HepG2 (cell line): Measurements from ENCODE around the gene CDC27. TPM values are rescaled to one million over a fixed set of nuclear protein-coding genes. Genes with fewer than 3 reads are reported as not detected.

Experiments
- ATAC-seq: fragments of 200-7000 bp; cut with Tn5 transposase; 3 replicates; pipeline ENCODE4 v1.9.1; 2020; ENCODE audit warnings: mild to moderate bottlenecking, moderate library complexity
- BruUV-seq: library from RNA; stranded (reverse); fragments of 400-500 nt; replicated peaks from 2 replicates; lab custom pipeline; 2021; lab: Mats Ljungman, UMichigan
- CTCF ChIA-PET: fragments of 300-600 bp; formaldehyde crosslinking; extraction: SDS; loops from one replicate; lab custom pipeline; 2021; ENCODE audit warnings: low total read pairs, inconsistent platforms, low intra/inter-chr PET ratio; lab: Yijun Ruan, JAX
- POLR2A ChIA-PET: fragments of 350-600 bp; sonication (Branson Sonifier 250); formaldehyde crosslinking; loops from one replicate; lab custom pipeline; 2020; ENCODE audit warnings: antibody characterized with exemption, inconsistent platforms; lab: Yijun Ruan, JAX
- DNase-seq: peaks from one replicate; pipeline ENCODE4 v3.0.0-alpha.2; 2015; ENCODE audit warnings: low spot score
- FAIRE-seq: peaks from 3 replicates; lab custom pipeline; 2011; peaks lifted over from hg19 to GRCh38; lab: Jason Lieb, UNC
- H2AFZ ChIP-seq: one replicate; pipeline ENCODE4 v1.6.1; 2011; ENCODE audit warnings: low read length, inconsistent platforms
- H3K27ac ChIP-seq: fragments of 300-600 bp; 3 replicates; pipeline ENCODE4 v1.8.0; 2011; ENCODE audit warnings: mixed run types, mild to moderate bottlenecking, mixed read lengths, low read length, inconsistent platforms; ENCODE audit not compliant: insufficient read depth; ENCODE audit errors: extremely low read length
- H3K27me3 ChIP-seq, 2 experiments: fragments of 200-600 bp in 1 of 2; 2 replicates in 1 of 2; 3 replicates in 1 of 2; pipeline versions ENCODE4 v1.6.0 to v1.8.0; 2011; ENCODE audit warnings: low read length in 2 of 2, mild to moderate bottlenecking in 2 of 2, moderate library complexity in 2 of 2, inconsistent platforms in 1 of 2; ENCODE audit not compliant: insufficient read depth in 2 of 2, control insufficient read depth in 1 of 2
- H3K36me3 ChIP-seq, 2 experiments: fragments of 200-600 bp in 1 of 2; replicated peaks in 1 of 2; 2 replicates in 1 of 2; 3 replicates in 1 of 2; pipeline versions ENCODE4 v1.5.1 to v1.8.0; 2011; ENCODE audit warnings: low read length in 2 of 2, inconsistent platforms in 1 of 2; ENCODE audit not compliant: insufficient read depth in 2 of 2, control insufficient read depth in 1 of 2
- H3K4me1 ChIP-seq: 2 replicates; pipeline ENCODE4 v1.5.1; 2012; ENCODE audit warnings: low read length, inconsistent platforms; ENCODE audit not compliant: insufficient read depth
- H3K4me2 ChIP-seq: 2 replicates; pipeline ENCODE4 v1.6.0; 2011; ENCODE audit warnings: low read depth, low read length, inconsistent platforms
- H3K4me3 ChIP-seq, 3 experiments: fragments of 200-600 bp in 1 of 3; sonication (generic), shearing (Covaris generic) in 1 of 3; replicated peaks in 1 of 3; 2 replicates each; pipeline ENCODE4 v1.5.1; 2011 to 2016; ENCODE audit warnings: low read length in 3 of 3, inconsistent platforms in 2 of 3, low read depth in 2 of 3, mild to moderate bottlenecking in 2 of 3, control low read depth in 1 of 3, mixed read lengths in 1 of 3; ENCODE audit not compliant: insufficient read depth in 1 of 3
- H3K79me2 ChIP-seq: one replicate; pipeline ENCODE4 v1.6.1; 2011; ENCODE audit warnings: low read length, inconsistent platforms; ENCODE audit not compliant: insufficient read depth
- H3K9ac ChIP-seq: 2 replicates; pipeline ENCODE4 v1.6.0; 2011; ENCODE audit warnings: mild to moderate bottlenecking, low read depth, low read length, inconsistent platforms; ENCODE audit not compliant: insufficient read depth
- H3K9me3 ChIP-seq: 2 replicates; pipeline ENCODE4 v1.5.1; 2012; ENCODE audit warnings: mild to moderate bottlenecking, low read length
- H4K20me1 ChIP-seq: 2 replicates; pipeline ENCODE4 v1.6.0; 2011; ENCODE audit warnings: inconsistent platforms, mild to moderate bottlenecking, low read length, moderate library complexity; ENCODE audit not compliant: insufficient read depth
- ETV6 ChIP-seq: sonication (generic); formaldehyde crosslinking; conservative IDR thresholded peaks from 2 replicates; pipeline ENCODE4 v1.4.0; 2020; ENCODE audit warnings: missing genetic modification reagents
- FOXM1 ChIP-seq: sonication (generic); formaldehyde crosslinking; IDR thresholded peaks from 2 replicates; pipeline ENCODE4 v1.5.0; 2020; ENCODE audit warnings: missing genetic modification reagents
- MIXL1 ChIP-seq: IDR thresholded peaks from 2 replicates; pipeline ENCODE4 v1.6.1; 2016
- SMARCE1 ChIP-seq: fragments of 450-650 bp; IDR thresholded peaks from 2 replicates; pipeline ENCODE4 v1.6.1; 2017; ENCODE audit warnings: borderline replicate concordance
- SSRP1 ChIP-seq: IDR thresholded peaks from 2 replicates; pipeline ENCODE4 v1.6.1; 2016; ENCODE audit warnings: control low read depth
- STAG1 ChIP-seq: sonication (generic); formaldehyde crosslinking; IDR thresholded peaks from 2 replicates; pipeline ENCODE4 v1.4.0; 2020; ENCODE audit warnings: missing genetic modification reagents
- TGIF2 ChIP-seq: IDR thresholded peaks from 2 replicates; pipeline ENCODE4 v1.6.1; 2016; ENCODE audit warnings: control low read depth, missing compliant biosample characterization
- YEATS4 ChIP-seq: sonication (generic); formaldehyde crosslinking; IDR thresholded peaks from 2 replicates; pipeline ENCODE4 v1.4.0; 2020; ENCODE audit warnings: missing genetic modification reagents, borderline replicate concordance
- ZFAT ChIP-seq: sonication (generic); formaldehyde crosslinking; conservative IDR thresholded peaks from 2 replicates; pipeline ENCODE4 v1.8.1; 2023; ENCODE audit warnings: missing genetic modification reagents, inconsistent platforms
- ZNF230 ChIP-seq: sonication (generic); formaldehyde crosslinking; IDR thresholded peaks from 2 replicates; pipeline ENCODE4 v1.4.0; 2020; ENCODE audit warnings: mild to moderate bottlenecking, missing genetic modification reagents
- ZNF552 ChIP-seq: sonication (generic); formaldehyde crosslinking; IDR thresholded peaks from 2 replicates; pipeline ENCODE4 v1.9.0; 2022; ENCODE audit warnings: missing genetic modification reagents, mild to moderate bottlenecking, borderline replicate concordance
- ZNF570 ChIP-seq: sonication (generic); formaldehyde crosslinking; IDR thresholded peaks from 2 replicates; pipeline ENCODE4 v1.4.0; 2020; ENCODE audit warnings: mild to moderate bottlenecking, missing genetic modification reagents, borderline replicate concordance
- ZNF619 ChIP-seq: sonication (generic); formaldehyde crosslinking; IDR thresholded peaks from 2 replicates; pipeline ENCODE4 v1.4.0; 2020; ENCODE audit warnings: mild to moderate bottlenecking, missing genetic modification reagents
- ZNF704 ChIP-seq: sonication (generic); formaldehyde crosslinking; IDR thresholded peaks from 2 replicates; pipeline ENCODE4 v1.8.1; 2023; ENCODE audit warnings: mild to moderate bottlenecking, inconsistent platforms, moderate library complexity, missing genetic modification reagents, borderline replicate concordance
- ZNF891 ChIP-seq: sonication (generic); formaldehyde crosslinking; IDR thresholded peaks from 2 replicates; pipeline ENCODE4 v1.5.0; 2020; ENCODE audit warnings: mild to moderate bottlenecking, missing genetic modification reagents
- WGBS: methylation state at CpG from one replicate; pipeline ENCODE4 v1.1.6; 2017; ENCODE audit warnings: low lambda C conversion rate; 5-methylcytosine and 5-hydroxymethylcytosine counted together
- in situ Hi-C: cut with HindIII; loops from 2 replicates; pipeline ENCODE4 v1.10.0; 2017; ENCODE audit warnings: low pct_unique_long_range_greater_than_20kb; ENCODE audit not compliant: extremely low pct_ligation_motif_present
- intact Hi-C: fragments of 100-400 bp; cut with micrococcal nuclease; formaldehyde crosslinking; loops from one replicate; pipeline ENCODE4 v1.10.0; 2022; ENCODE audit not compliant: unreplicated experiment
- polyA plus RNA-seq, 8 experiments: library from polyadenylated mRNA; depleted of rRNA in 3 of 8; stranded (reverse) in 7 of 8; unstranded in 1 of 8; fragments of >200 nt; fragmentation: Illumina TruSeq in 4 of 8; extraction: Trizol in 4 of 8; gene quantifications; 2 replicates each; pipeline versions ENCODE4 v1.2.1 to v1.2.3, GENCODE V29; 2011 to 2016; ENCODE audit warnings: low read depth in 4 of 8, missing spikeins in 1 of 8, mixed read lengths in 1 of 8; ENCODE audit not compliant: insufficient read depth in 1 of 8
- total RNA-seq, 5 experiments: library from RNA; depleted of rRNA; stranded (reverse); fragments of >200 nt; fragmentation: Illumina TruSeq; extraction: Trizol; gene quantifications; 2 replicates each; pipeline ENCODE4 v1.2.3, GENCODE V29; 2016; ENCODE audit warnings: low read depth in 1 of 5
- TF ChIP-seq, protein P1 (sequence below): sonication (generic); formaldehyde crosslinking; IDR thresholded peaks from 2 replicates; pipeline ENCODE4 v1.8.0; 2022; ENCODE audit warnings: mild to moderate bottlenecking, missing genetic modification reagents, borderline replicate concordance
- TF ChIP-seq, protein P2 (sequence below): sonication (generic); formaldehyde crosslinking; IDR thresholded peaks from 2 replicates; pipeline ENCODE4 v1.4.0; 2020; ENCODE audit warnings: low read depth, missing genetic modification reagents

CDC27 gene
- total and polyA plus RNA-seq, 2 of the 13 experiments (the other 11 are each of a cell fraction or from before 2014, with no cell fraction given), result 80.7 to 102 TPM

- Histone ChIP-seq H3K4me3 (peak overlapping the region; percentile 86 to 91 (median 89)), H2AFZ (no peak overlapping the region), H3K9ac (peak overlapping the region; percentile 98), H3K9me3 (no peaks in the 10 kb centered on the region), H3K4me2 (peak overlapping the region; percentile 92), H3K36me3 (peaks cover 0 to 1% of the 10 kb centered on the region in 2 experiments; a peak in 2 of 5 replicates), H3K27ac (peak overlapping the region; percentile 90), H3K4me1 (peaks cover 66% of the 10 kb centered on the region), H3K79me2 (peaks cover 55% of the 10 kb centered on the region), H3K27me3 (peaks cover 0 to 4% of the 10 kb centered on the region in 2 experiments; a peak in 1 of 5 replicates), H4K20me1 (peaks cover 39% of the 10 kb centered on the region)
- intact Hi-C loops (loop anchor here (5.0 kb wide), 1 partner anchor 129 kb away; no protein-coding TSS in a partner anchor), in situ Hi-C loops (no loop called here)
- CTCF ChIA-PET, result no interaction called here
- DNase-seq, result no peak
- ATAC-seq, result peak; percentile 6
- TSS peak; percentile 65 for BruUV-seq
- POLR2A ChIA-PET, result no interaction called here
- no peak for FAIRE-seq
- 2% methylated on average over 15 of the region's 15 CpGs for WGBS
- TF ChIP-seq ETV6, result no peak
- 0 out of 2 replicates have a peak, but pooled peaks have one; percentile 8 for TF ChIP-seq ZNF619
- 0 out of 2 replicates have a peak, but pooled peaks have one; percentile 12 for TF ChIP-seq TGIF2 (CRISPR knock-in tag)
- TF ChIP-seq ZNF552 (CRISPR knock-in tag), result no peak
- TF ChIP-seq YEATS4, result no peak
- TF ChIP-seq FOXM1 (CRISPR knock-in tag), result no peak
- no peak for TF ChIP-seq ZNF570 (CRISPR knock-in tag)
- no peak for TF ChIP-seq ZFAT
- TF ChIP-seq ZNF230 (CRISPR knock-in tag), result 0 out of 2 replicates have a peak, but pooled peaks have one; percentile 8
- TF ChIP-seq, protein P1, sequence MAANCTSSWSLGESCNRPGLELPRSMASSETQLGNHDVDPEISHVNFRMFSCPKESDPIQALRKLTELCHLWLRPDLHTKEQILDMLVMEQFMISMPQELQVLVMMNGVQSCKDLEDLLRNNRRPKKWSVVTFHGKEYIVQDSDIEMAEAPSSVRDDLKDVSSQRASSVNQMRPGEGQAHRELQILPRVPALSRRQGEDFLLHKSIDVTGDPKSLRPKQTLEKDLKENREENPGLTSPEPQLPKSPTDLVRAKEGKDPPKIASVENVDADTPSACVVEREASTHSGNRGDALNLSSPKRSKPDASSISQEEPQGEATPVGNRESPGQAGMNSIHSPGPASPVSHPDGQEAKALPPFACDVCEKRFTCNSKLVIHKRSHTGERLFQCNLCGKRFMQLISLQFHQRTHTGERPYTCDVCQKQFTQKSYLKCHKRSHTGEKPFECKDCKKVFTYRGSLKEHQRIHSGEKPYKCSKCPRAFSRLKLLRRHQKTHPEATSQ, result no peak
- TF ChIP-seq ZNF704 (CRISPR knock-in tag), result peak; percentile 58; the same call in 1 of the 2 replicates
- no peak for TF ChIP-seq SSRP1 (CRISPR knock-in tag)
- TF ChIP-seq, protein P2, sequence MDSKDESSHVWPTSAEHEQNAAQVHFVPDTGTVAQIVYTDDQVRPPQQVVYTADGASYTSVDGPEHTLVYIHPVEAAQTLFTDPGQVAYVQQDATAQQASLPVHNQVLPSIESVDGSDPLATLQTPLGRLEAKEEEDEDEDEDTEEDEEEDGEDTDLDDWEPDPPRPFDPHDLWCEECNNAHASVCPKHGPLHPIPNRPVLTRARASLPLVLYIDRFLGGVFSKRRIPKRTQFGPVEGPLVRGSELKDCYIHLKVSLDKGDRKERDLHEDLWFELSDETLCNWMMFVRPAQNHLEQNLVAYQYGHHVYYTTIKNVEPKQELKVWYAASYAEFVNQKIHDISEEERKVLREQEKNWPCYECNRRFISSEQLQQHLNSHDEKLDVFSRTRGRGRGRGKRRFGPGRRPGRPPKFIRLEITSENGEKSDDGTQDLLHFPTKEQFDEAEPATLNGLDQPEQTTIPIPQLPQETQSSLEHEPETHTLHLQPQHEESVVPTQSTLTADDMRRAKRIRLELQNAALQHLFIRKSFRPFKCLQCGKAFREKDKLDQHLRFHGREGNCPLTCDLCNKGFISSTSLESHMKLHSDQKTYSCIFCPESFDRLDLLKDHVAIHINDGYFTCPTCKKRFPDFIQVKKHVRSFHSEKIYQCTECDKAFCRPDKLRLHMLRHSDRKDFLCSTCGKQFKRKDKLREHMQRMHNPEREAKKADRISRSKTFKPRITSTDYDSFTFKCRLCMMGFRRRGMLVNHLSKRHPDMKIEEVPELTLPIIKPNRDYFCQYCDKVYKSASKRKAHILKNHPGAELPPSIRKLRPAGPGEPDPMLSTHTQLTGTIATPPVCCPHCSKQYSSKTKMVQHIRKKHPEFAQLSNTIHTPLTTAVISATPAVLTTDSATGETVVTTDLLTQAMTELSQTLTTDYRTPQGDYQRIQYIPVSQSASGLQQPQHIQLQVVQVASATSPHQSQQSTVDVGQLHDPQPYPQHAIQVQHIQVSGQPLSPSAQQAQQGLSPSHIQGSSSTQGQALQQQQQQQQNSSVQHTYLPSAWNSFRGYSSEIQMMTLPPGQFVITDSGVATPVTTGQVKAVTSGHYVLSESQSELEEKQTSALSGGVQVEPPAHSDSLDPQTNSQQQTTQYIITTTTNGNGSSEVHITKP (CRISPR knock-in tag), result peak; percentile 13; the same call in 1 of the 2 replicates
- TF ChIP-seq MIXL1 (CRISPR knock-in tag), result no peak
- TF ChIP-seq SMARCE1, result no peak
- TF ChIP-seq STAG1 (CRISPR knock-in tag), result 0 out of 2 replicates have a peak, but pooled peaks have one; percentile 15
- no peak for TF ChIP-seq ZNF891 (CRISPR knock-in tag)
Observed at GRCh38 chr17:47188271-47188875, 722 bp downstream of the CDC27 start.
